CD4-positive, alpha-beta T cell treated with Interleukin-4 for 1 hour (primary cell): Measurements from ENCODE around the gene WDFY2.
"Not testable (repeated sequence)": the region's sequence is repeated elsewhere in the genome, so short reads cannot be mapped to it uniquely, and the experiment has no call there.

Source experiments
- DNase-seq, 2 donors: peaks; one replicate each; pipeline ENCODE4 v3.0.0-alpha.2; 2020 to 2022

Gene WDFY2

GRCh38 chr13:51583875-51584730 lies at the start of gene WDFY2:
Gene WDFY2, plus strand, starts transcription at chr13:51584462. Its CDS starts 226 bp downstream, at chr13:51584688.
- DNase-seq: peak; percentile 100

GRCh38 chr13:51538591-51539179 lies 45.6 kb upstream of the WDFY2 start:
- no peak for DNase-seq

- DNase-seq: no peak
These were observed 44.4 kb upstream of the WDFY2 start for GRCh38 chr13:51539887-51540286.

- no peak for DNase-seq
These were observed 43.2 kb upstream of the WDFY2 start for GRCh38 chr13:51541037-51541436.

GRCh38 chr13:51541809-51542258 lies 42.4 kb upstream of the WDFY2 start:
- no peak for DNase-seq

GRCh38 chr13:51542346-51543242 lies 41.7 kb upstream of the WDFY2 start:
- DNase-seq: no peak

- not testable (repeated sequence) for DNase-seq
These were observed 38.8 kb upstream of the WDFY2 start for GRCh38 chr13:51545446-51545845.

- no peak for DNase-seq
These were observed 36.7 kb upstream of the WDFY2 start for GRCh38 chr13:51547425-51548176.

GRCh38 chr13:51549050-51549449 lies 35.2 kb upstream of the WDFY2 start:
- DNase-seq: peak; percentile 14 to 65

GRCh38 chr13:51549593-51549992 lies 34.7 kb upstream of the WDFY2 start:
- no peak for DNase-seq

GRCh38 chr13:51550151-51550550 lies 34.1 kb upstream of the WDFY2 start:
- no peak for DNase-seq

GRCh38 chr13:51551416-51551815 lies 32.8 kb upstream of the WDFY2 start:
- DNase-seq: no peak

- DNase-seq: no peak
These were observed 32.2 kb upstream of the WDFY2 start for GRCh38 chr13:51552027-51552426.

- no peak for DNase-seq
These were observed 30.7 kb upstream of the WDFY2 start for GRCh38 chr13:51553531-51553930.

GRCh38 chr13:51556740-51557139 lies 27.5 kb upstream of the WDFY2 start:
- no peak for DNase-seq

GRCh38 chr13:51557438-51557837 lies 26.8 kb upstream of the WDFY2 start:
- DNase-seq: no peak

- DNase-seq: no peak
These were observed 26.2 kb upstream of the WDFY2 start for GRCh38 chr13:51557875-51558612.

- peak in 1 of 2 donors; percentile 7 for DNase-seq
These were observed 24.1 kb upstream of the WDFY2 start for GRCh38 chr13:51559946-51560735.

GRCh38 chr13:51562011-51562671 lies 22.1 kb upstream of the WDFY2 start:
- peak; percentile 37 to 46 for DNase-seq

- no peak for DNase-seq
These were observed 20.0 kb upstream of the WDFY2 start for GRCh38 chr13:51564252-51564651.
